GM23338 (cell line): ENCODE data around the gene STX7. TPM values are rescaled to one million over a fixed set of nuclear protein-coding genes. Genes with fewer than 3 reads are reported as not detected.

Source experiments
- ATAC-seq: fragments of 200-7000 bp; cut with Tn5 transposase; 3 replicates; pipeline ENCODE4 v1.9.1; 2020
- DNase-seq: peaks from one replicate; pipeline ENCODE4 v3.0.0-alpha.2; 2015; ENCODE audit warnings: low spot score
- H2AFZ ChIP-seq: fragments of 200-600 bp; sonication (generic); 2 replicates; pipeline ENCODE4 v1.8.0; 2016; ENCODE audit warnings: antibody characterized with exemption, mild to moderate bottlenecking, moderate library complexity
- H3F3A ChIP-seq: fragments of 200-600 bp; sonication (generic); replicated peaks from 2 replicates; pipeline ENCODE4 v1.8.0; 2017; ENCODE audit warnings: antibody characterized with exemption, mixed run types, low read depth
- H3K27ac ChIP-seq: fragments of 200-600 bp; sonication (generic); 2 replicates; pipeline ENCODE4 v1.6.1; 2016; ENCODE audit warnings: low read depth
- H3K27me3 ChIP-seq: fragments of 200-600 bp; sonication (generic); 2 replicates; pipeline ENCODE4 v1.8.0; 2016; ENCODE audit warnings: mild to moderate bottlenecking, mixed run types, moderate library complexity; ENCODE audit not compliant: insufficient read depth
- H3K36me3 ChIP-seq: fragments of 200-600 bp; sonication (generic); 2 replicates; pipeline ENCODE4 v1.8.0; 2016; ENCODE audit warnings: mild to moderate bottlenecking; ENCODE audit not compliant: insufficient read depth
- H3K4me1 ChIP-seq: fragments of 200-600 bp; sonication (generic); 2 replicates; pipeline ENCODE4 v1.8.0; 2016; ENCODE audit warnings: mild to moderate bottlenecking, moderate library complexity; ENCODE audit not compliant: insufficient read depth
- H3K4me2 ChIP-seq: fragments of 200-600 bp; sonication (generic); 2 replicates; pipeline ENCODE4 v1.7.1; 2017; ENCODE audit warnings: mixed run types
- H3K4me3 ChIP-seq: fragments of 200-600 bp; sonication (generic); 2 replicates; pipeline ENCODE4 v1.6.1; 2016; ENCODE audit warnings: mixed run types
- H3K79me2 ChIP-seq: fragments of 200-600 bp; sonication (generic); replicated peaks from 2 replicates; pipeline ENCODE4 v1.8.0; 2017; ENCODE audit warnings: mild to moderate bottlenecking; ENCODE audit not compliant: insufficient read depth
- H3K9me2 ChIP-seq: fragments of 200-600 bp; sonication (generic); 2 replicates; pipeline ENCODE4 v1.8.0; 2017; ENCODE audit not compliant: insufficient read depth
- H4K20me1 ChIP-seq: fragments of 200-600 bp; sonication (generic); replicated peaks from 2 replicates; pipeline ENCODE4 v1.8.0; 2017; ENCODE audit warnings: mild to moderate bottlenecking; ENCODE audit not compliant: insufficient read depth
- H3K27ac Mint-ChIP-seq: 2 replicates; pipeline ENCODE4 v1.8.0; 2020; ENCODE audit warnings: inconsistent platforms, mild to moderate bottlenecking, moderate library complexity, mixed read lengths
- H3K27me3 Mint-ChIP-seq: 3 replicates; pipeline ENCODE4 v1.8.0; 2022; ENCODE audit warnings: low read depth, mild to moderate bottlenecking, moderate library complexity, mixed read lengths, inconsistent platforms; ENCODE audit not compliant: insufficient read depth, poor library complexity
- H3K36me3 Mint-ChIP-seq: 3 replicates; pipeline ENCODE4 v1.8.0; 2021; ENCODE audit warnings: low read depth, mild to moderate bottlenecking, inconsistent platforms, moderate library complexity, mixed read lengths
- H3K4me1 Mint-ChIP-seq: 3 replicates; pipeline ENCODE4 v1.8.0; 2020; ENCODE audit warnings: mild to moderate bottlenecking, inconsistent platforms, mixed read lengths
- H3K4me3 Mint-ChIP-seq: 3 replicates; pipeline ENCODE4 v1.8.0; 2021; ENCODE audit warnings: moderate library complexity, mild to moderate bottlenecking, inconsistent platforms, mixed read lengths
- H3K9me3 Mint-ChIP-seq: 3 replicates; pipeline ENCODE4 v1.8.0; 2020; ENCODE audit warnings: moderate library complexity, mild to moderate bottlenecking, inconsistent platforms, mixed read lengths
- CREB1 ChIP-seq: fragments of 250-450 bp; sonication (Bioruptor Pico); IDR thresholded peaks from 2 replicates; pipeline ENCODE4 v1.5.0; 2020; ENCODE audit warnings: low read depth, mild to moderate bottlenecking, moderate library complexity
- EZH2 ChIP-seq: fragments of 200-600 bp; sonication (generic); IDR thresholded peaks from one replicate; pipeline ENCODE4 v1.8.0; 2017; ENCODE audit warnings: antibody characterized with exemption, mild to moderate bottlenecking, low read depth; ENCODE audit not compliant: unreplicated experiment
- EZH2phosphoT487 ChIP-seq: fragments of 200-600 bp; sonication (generic); IDR thresholded peaks from one replicate; pipeline ENCODE4 v1.8.1; 2018; ENCODE audit warnings: antibody characterized with exemption; ENCODE audit not compliant: unreplicated experiment
- JUNB ChIP-seq: IDR thresholded peaks from one replicate; pipeline ENCODE4 v1.6.1; 2016; ENCODE audit warnings: antibody characterized with exemption; ENCODE audit not compliant: unreplicated experiment
- NANOG ChIP-seq: IDR thresholded peaks from 2 replicates; pipeline ENCODE4 v1.6.1; 2016; ENCODE audit warnings: antibody characterized with exemption, borderline replicate concordance
- POLR2AphosphoS5 ChIP-seq: IDR thresholded peaks from 2 replicates; pipeline ENCODE4 v1.6.1; 2016; ENCODE audit warnings: antibody characterized with exemption, low read depth
- STAT1 ChIP-seq: IDR thresholded peaks from one replicate; pipeline ENCODE4 v1.6.1; 2016; ENCODE audit warnings: antibody characterized with exemption; ENCODE audit not compliant: unreplicated experiment
- ZNF114 ChIP-seq: fragments of 250-450 bp; sonication (Bioruptor Pico); IDR thresholded peaks from 2 replicates; pipeline ENCODE4 v1.5.0; 2020; ENCODE audit warnings: mild to moderate bottlenecking, moderate library complexity
- ZNF331 ChIP-seq: fragments of 250-450 bp; sonication (Bioruptor Pico); IDR thresholded peaks from 2 replicates; pipeline ENCODE4 v1.5.0; 2020; ENCODE audit warnings: low read depth, mild to moderate bottlenecking, moderate library complexity
- polyA plus RNA-seq: library from polyadenylated mRNA; unstranded; fragments of >200 nt; fragmentation: Nextera tagmentation; extraction: Ambion mirVana; gene quantifications from 2 replicates; pipeline ENCODE4 v1.2.1, GENCODE V29; 2016
- total RNA-seq: library from RNA; depleted of rRNA; stranded (reverse); fragments of >200 nt; shearing (Covaris generic); gene quantifications from 2 replicates; pipeline ENCODE4 v1.2.3, GENCODE V29; 2014
- TF ChIP-seq, protein P1 (sequence below), 2 experiments: fragments of 200-600 bp in 1 of 2; sonication (generic) in 1 of 2; conservative IDR thresholded peaks; 2 replicates each; pipeline versions ENCODE4 v1.5.1 to v1.6.1; 2016 to 2017; ENCODE audit warnings: antibody characterized with exemption in 2 of 2, low read depth in 2 of 2, mild to moderate bottlenecking in 2 of 2, moderate library complexity in 1 of 2
- TF ChIP-seq, protein P2 (sequence below): IDR thresholded peaks from 2 replicates; pipeline ENCODE4 v1.6.1; 2016; ENCODE audit warnings: antibody characterized with exemption
- TF ChIP-seq, protein P3 (sequence below): fragments of 250-450 bp; sonication (Bioruptor Pico); IDR thresholded peaks from 2 replicates; pipeline ENCODE4 v1.5.0; 2020; ENCODE audit warnings: mild to moderate bottlenecking, moderate library complexity
- TF ChIP-seq, protein P4 (sequence below): IDR thresholded peaks from one replicate; pipeline ENCODE4 v1.6.1; 2018; ENCODE audit warnings: antibody characterized with exemption; ENCODE audit not compliant: unreplicated experiment

STX7 gene
- total and polyA plus RNA-seq, 2 experiments from 2014 or later: 22.4 to 28.8 TPM

DNA sequence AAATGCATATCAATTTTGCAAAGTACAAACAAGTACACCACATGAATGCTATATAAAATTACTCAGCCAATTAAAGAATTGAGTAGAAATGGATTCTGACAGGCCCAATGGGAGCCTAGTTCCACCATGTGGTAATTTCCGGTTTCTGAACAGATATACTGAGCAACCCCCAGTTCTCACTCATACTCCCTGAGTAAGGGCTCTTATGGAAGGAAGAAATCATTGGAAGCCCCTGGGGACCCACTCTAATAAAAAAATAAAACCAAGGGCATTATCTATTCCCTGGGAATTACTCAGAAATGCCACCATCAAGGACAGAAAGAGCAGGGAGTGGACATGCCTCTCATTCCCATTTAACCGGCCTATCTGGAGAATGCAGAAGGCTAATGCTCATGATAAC lies 34.6 kb downstream of the STX7 start:
- H3K4me1 Mint-ChIP-seq: no peaks in the 10 kb centered on the region
- no peaks in the 10 kb centered on the region for H3K27me3 Mint-ChIP-seq
- no peak overlapping the region for H3K27ac Mint-ChIP-seq
- no peak for DNase-seq
- Histone ChIP-seq H3K4me2 (no peak overlapping the region), H3K27ac (no peak overlapping the region), H3K27me3 (no peaks in the 10 kb centered on the region), H3K4me3 (no peak overlapping the region), H3K9me2 (no peaks in the 10 kb centered on the region), H3K36me3 (no peaks in the 10 kb centered on the region), H3K4me1 (no peaks in the 10 kb centered on the region), H3K79me2 (peaks cover 3% of the 10 kb centered on the region; the same call in 1 of the 2 replicates), H2AFZ (no peak overlapping the region), H3F3A (no peaks in the 10 kb centered on the region), H4K20me1 (0 out of 2 replicates have a peak, but pooled peaks cover 2% of the 10 kb centered on the region)
- H3K36me3 Mint-ChIP-seq: no peaks in the 10 kb centered on the region
- TF ChIP-seq, protein P1, sequence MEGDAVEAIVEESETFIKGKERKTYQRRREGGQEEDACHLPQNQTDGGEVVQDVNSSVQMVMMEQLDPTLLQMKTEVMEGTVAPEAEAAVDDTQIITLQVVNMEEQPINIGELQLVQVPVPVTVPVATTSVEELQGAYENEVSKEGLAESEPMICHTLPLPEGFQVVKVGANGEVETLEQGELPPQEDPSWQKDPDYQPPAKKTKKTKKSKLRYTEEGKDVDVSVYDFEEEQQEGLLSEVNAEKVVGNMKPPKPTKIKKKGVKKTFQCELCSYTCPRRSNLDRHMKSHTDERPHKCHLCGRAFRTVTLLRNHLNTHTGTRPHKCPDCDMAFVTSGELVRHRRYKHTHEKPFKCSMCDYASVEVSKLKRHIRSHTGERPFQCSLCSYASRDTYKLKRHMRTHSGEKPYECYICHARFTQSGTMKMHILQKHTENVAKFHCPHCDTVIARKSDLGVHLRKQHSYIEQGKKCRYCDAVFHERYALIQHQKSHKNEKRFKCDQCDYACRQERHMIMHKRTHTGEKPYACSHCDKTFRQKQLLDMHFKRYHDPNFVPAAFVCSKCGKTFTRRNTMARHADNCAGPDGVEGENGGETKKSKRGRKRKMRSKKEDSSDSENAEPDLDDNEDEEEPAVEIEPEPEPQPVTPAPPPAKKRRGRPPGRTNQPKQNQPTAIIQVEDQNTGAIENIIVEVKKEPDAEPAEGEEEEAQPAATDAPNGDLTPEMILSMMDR (conservative IDR thresholded peaks at IDR 0.05; ENCODE audit: low read depth in 2 of 2): no peak
- TF ChIP-seq POLR2AphosphoS5: no peak
- no peak for TF ChIP-seq CREB1 (CRISPR knock-in tag)
- TF ChIP-seq, protein P2, sequence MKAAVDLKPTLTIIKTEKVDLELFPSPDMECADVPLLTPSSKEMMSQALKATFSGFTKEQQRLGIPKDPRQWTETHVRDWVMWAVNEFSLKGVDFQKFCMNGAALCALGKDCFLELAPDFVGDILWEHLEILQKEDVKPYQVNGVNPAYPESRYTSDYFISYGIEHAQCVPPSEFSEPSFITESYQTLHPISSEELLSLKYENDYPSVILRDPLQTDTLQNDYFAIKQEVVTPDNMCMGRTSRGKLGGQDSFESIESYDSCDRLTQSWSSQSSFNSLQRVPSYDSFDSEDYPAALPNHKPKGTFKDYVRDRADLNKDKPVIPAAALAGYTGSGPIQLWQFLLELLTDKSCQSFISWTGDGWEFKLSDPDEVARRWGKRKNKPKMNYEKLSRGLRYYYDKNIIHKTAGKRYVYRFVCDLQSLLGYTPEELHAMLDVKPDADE: no peak
- no peak for TF ChIP-seq ZNF331 (CRISPR knock-in tag)
- TF ChIP-seq JUNB: no peak
- no peak for TF ChIP-seq NANOG
- TF ChIP-seq EZH2phosphoT487: no peak
- TF ChIP-seq, protein P3, sequence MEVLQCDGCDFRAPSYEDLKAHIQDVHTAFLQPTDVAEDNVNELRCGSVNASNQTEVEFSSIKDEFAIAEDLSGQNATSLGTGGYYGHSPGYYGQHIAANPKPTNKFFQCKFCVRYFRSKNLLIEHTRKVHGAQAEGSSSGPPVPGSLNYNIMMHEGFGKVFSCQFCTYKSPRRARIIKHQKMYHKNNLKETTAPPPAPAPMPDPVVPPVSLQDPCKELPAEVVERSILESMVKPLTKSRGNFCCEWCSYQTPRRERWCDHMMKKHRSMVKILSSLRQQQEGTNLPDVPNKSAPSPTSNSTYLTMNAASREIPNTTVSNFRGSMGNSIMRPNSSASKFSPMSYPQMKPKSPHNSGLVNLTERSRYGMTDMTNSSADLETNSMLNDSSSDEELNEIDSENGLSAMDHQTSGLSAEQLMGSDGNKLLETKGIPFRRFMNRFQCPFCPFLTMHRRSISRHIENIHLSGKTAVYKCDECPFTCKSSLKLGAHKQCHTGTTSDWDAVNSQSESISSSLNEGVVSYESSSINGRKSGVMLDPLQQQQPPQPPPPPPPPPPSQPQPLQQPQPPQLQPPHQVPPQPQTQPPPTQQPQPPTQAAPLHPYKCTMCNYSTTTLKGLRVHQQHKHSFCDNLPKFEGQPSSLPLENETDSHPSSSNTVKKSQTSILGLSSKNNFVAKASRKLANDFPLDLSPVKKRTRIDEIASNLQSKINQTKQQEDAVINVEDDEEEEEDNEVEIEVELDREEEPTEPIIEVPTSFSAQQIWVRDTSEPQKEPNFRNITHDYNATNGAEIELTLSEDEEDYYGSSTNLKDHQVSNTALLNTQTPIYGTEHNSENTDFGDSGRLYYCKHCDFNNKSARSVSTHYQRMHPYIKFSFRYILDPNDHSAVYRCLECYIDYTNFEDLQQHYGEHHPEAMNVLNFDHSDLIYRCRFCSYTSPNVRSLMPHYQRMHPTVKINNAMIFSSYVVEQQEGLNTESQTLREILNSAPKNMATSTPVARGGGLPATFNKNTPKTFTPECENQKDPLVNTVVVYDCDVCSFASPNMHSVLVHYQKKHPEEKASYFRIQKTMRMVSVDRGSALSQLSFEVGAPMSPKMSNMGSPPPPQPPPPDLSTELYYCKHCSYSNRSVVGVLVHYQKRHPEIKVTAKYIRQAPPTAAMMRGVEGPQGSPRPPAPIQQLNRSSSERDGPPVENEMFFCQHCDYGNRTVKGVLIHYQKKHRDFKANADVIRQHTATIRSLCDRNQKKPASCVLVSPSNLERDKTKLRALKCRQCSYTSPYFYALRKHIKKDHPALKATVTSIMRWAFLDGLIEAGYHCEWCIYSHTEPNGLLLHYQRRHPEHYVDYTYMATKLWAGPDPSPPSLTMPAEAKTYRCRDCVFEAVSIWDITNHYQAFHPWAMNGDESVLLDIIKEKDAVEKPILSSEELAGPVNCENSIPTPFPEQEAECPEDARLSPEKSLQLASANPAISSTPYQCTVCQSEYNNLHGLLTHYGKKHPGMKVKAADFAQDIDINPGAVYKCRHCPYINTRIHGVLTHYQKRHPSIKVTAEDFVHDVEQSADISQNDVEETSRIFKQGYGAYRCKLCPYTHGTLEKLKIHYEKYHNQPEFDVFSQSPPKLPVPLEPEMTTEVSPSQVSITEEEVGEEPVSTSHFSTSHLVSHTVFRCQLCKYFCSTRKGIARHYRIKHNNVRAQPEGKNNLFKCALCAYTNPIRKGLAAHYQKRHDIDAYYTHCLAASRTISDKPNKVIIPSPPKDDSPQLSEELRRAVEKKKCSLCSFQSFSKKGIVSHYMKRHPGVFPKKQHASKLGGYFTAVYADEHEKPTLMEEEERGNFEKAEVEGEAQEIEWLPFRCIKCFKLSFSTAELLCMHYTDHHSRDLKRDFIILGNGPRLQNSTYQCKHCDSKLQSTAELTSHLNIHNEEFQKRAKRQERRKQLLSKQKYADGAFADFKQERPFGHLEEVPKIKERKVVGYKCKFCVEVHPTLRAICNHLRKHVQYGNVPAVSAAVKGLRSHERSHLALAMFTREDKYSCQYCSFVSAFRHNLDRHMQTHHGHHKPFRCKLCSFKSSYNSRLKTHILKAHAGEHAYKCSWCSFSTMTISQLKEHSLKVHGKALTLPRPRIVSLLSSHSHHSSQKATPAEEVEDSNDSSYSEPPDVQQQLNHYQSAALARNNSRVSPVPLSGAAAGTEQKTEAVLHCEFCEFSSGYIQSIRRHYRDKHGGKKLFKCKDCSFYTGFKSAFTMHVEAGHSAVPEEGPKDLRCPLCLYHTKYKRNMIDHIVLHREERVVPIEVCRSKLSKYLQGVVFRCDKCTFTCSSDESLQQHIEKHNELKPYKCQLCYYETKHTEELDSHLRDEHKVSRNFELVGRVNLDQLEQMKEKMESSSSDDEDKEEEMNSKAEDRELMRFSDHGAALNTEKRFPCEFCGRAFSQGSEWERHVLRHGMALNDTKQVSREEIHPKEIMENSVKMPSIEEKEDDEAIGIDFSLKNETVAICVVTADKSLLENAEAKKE (CRISPR knock-in tag): no peak
- TF ChIP-seq ZNF114 (CRISPR knock-in tag): no peak
- TF ChIP-seq STAT1: no peak
- TF ChIP-seq EZH2: no peak
- TF ChIP-seq, protein P4, sequence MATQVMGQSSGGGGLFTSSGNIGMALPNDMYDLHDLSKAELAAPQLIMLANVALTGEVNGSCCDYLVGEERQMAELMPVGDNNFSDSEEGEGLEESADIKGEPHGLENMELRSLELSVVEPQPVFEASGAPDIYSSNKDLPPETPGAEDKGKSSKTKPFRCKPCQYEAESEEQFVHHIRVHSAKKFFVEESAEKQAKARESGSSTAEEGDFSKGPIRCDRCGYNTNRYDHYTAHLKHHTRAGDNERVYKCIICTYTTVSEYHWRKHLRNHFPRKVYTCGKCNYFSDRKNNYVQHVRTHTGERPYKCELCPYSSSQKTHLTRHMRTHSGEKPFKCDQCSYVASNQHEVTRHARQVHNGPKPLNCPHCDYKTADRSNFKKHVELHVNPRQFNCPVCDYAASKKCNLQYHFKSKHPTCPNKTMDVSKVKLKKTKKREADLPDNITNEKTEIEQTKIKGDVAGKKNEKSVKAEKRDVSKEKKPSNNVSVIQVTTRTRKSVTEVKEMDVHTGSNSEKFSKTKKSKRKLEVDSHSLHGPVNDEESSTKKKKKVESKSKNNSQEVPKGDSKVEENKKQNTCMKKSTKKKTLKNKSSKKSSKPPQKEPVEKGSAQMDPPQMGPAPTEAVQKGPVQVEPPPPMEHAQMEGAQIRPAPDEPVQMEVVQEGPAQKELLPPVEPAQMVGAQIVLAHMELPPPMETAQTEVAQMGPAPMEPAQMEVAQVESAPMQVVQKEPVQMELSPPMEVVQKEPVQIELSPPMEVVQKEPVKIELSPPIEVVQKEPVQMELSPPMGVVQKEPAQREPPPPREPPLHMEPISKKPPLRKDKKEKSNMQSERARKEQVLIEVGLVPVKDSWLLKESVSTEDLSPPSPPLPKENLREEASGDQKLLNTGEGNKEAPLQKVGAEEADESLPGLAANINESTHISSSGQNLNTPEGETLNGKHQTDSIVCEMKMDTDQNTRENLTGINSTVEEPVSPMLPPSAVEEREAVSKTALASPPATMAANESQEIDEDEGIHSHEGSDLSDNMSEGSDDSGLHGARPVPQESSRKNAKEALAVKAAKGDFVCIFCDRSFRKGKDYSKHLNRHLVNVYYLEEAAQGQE: no peak
- no peak overlapping the region for H3K4me3 Mint-ChIP-seq
- no peaks in the 10 kb centered on the region for H3K9me3 Mint-ChIP-seq
- ATAC-seq: no peak
